ENCODE measurements around the gene SKOR1. TPM values are rescaled to one million over a fixed set of nuclear protein-coding genes. Genes with fewer than 3 reads are reported as not detected.

Gene SKOR1
- total RNA-seq, 2 donors from 2014 or later: 0.78 to 3.5 TPM

GRCh38 chr15:67813104-67813634 is 12.1 kb upstream of the SKOR1 start:
- no peak for TF ChIP-seq CTCF (IDR thresholded peaks at IDR 0.05)
- Histone ChIP-seq H3K4me1 (ENCODE audit: control insufficient read depth in 1 of 2, low read depth in 2 of 2) (no peaks in the 10 kb centered on the region), H3K4me3 (no peak overlapping the region), H3K27ac (no peak overlapping the region), H3K36me3 (no peaks in the 10 kb centered on the region), H3K9me3 (no peaks in the 10 kb centered on the region), H3K27me3 (replicated peaks; ENCODE audit: insufficient read depth) (no peaks in the 10 kb centered on the region)
- DNase-seq (ENCODE audit: low spot score) (no peak), ATAC-seq (ENCODE audit: insufficient number of reproducible peaks, low FRiP score, low read depth) (no peak)

- H3K4me1 ChIP-seq (ENCODE audit: control insufficient read depth in 1 of 2, low read depth in 2 of 2): peaks cover 0 to 5% of the 10 kb centered on the region in 2 donors
- H3K9me3 ChIP-seq: no peaks in the 10 kb centered on the region
- TF ChIP-seq CTCF (IDR thresholded peaks at IDR 0.05): no peak
- DNase-seq (ENCODE audit: low spot score) (no peak), ATAC-seq (ENCODE audit: insufficient number of reproducible peaks, low FRiP score, low read depth) (no peak)
- H3K36me3 ChIP-seq: no peaks in the 10 kb centered on the region
- no peak overlapping the region for H3K4me3 ChIP-seq
- H3K27me3 ChIP-seq (replicated peaks; ENCODE audit: insufficient read depth): peaks cover 11% of the 10 kb centered on the region
- no peak overlapping the region for H3K27ac ChIP-seq
Measured at GRCh38 chr15:67815036-67815592, 10.2 kb upstream of the SKOR1 start.

GRCh38 chr15:67816668-67817067 is 8.6 kb upstream of the SKOR1 start:
- no peak overlapping the region for H3K27ac ChIP-seq
- no peaks in the 10 kb centered on the region for H3K9me3 ChIP-seq
- peaks cover 26% of the 10 kb centered on the region for H3K27me3 ChIP-seq (replicated peaks; ENCODE audit: insufficient read depth)
- no peak for TF ChIP-seq CTCF (IDR thresholded peaks at IDR 0.05)
- ATAC-seq (ENCODE audit: insufficient number of reproducible peaks, low FRiP score, low read depth) (no peak), DNase-seq (ENCODE audit: low spot score) (no peak)
- H3K36me3 ChIP-seq: no peaks in the 10 kb centered on the region
- H3K4me3 ChIP-seq: no peak overlapping the region
- H3K4me1 ChIP-seq (ENCODE audit: control insufficient read depth in 1 of 2, low read depth in 2 of 2): peaks cover 0 to 12% of the 10 kb centered on the region in 2 donors

- H3K27ac ChIP-seq: no peak overlapping the region
- peaks cover 31% of the 10 kb centered on the region for H3K27me3 ChIP-seq (replicated peaks; ENCODE audit: insufficient read depth)
- no peak overlapping the region for H3K4me3 ChIP-seq
- DNase-seq (ENCODE audit: low spot score): no peak
- TF ChIP-seq CTCF (IDR thresholded peaks at IDR 0.05): no peak
- ATAC-seq (ENCODE audit: insufficient number of reproducible peaks, low FRiP score, low read depth): no peak
- H3K4me1 ChIP-seq (ENCODE audit: control insufficient read depth in 1 of 2, low read depth in 2 of 2): peaks cover 0 to 18% of the 10 kb centered on the region in 2 donors
- H3K36me3 ChIP-seq: no peaks in the 10 kb centered on the region
- no peaks in the 10 kb centered on the region for H3K9me3 ChIP-seq
Measured at GRCh38 chr15:67818464-67818863, 6.8 kb upstream of the SKOR1 start.

- no peak overlapping the region for H3K27ac ChIP-seq
- no peak for TF ChIP-seq CTCF (IDR thresholded peaks at IDR 0.05)
- H3K4me3 ChIP-seq: no peak overlapping the region
- no peaks in the 10 kb centered on the region for H3K9me3 ChIP-seq
- H3K36me3 ChIP-seq: no peaks in the 10 kb centered on the region
- H3K27me3 ChIP-seq (replicated peaks; ENCODE audit: insufficient read depth): peaks cover 42% of the 10 kb centered on the region
- ATAC-seq (ENCODE audit: insufficient number of reproducible peaks, low FRiP score, low read depth) (no peak), DNase-seq (ENCODE audit: low spot score) (no peak)
- H3K4me1 ChIP-seq (ENCODE audit: control insufficient read depth in 1 of 2, low read depth in 2 of 2): peaks cover 0 to 18% of the 10 kb centered on the region in 2 donors
Measured at GRCh38 chr15:67819636-67820035, 5.7 kb upstream of the SKOR1 start.

Data from thoracic aorta (tissue), 2 donors.